Mesenchymal stem cell (in vitro differentiated cells and primary cell): Measurements from ENCODE around the gene SH3RF1.
A peak's percentile ranks its signal among the peaks of the same experiment; 100 is the strongest.

Experiments
- DNase-seq: peaks from one replicate; pipeline ENCODE4 v3.0.0-alpha.2; 2013
- H2AFZ ChIP-seq: one replicate; pipeline ENCODE4 v1.6.1; 2013; ENCODE audit warnings: low read depth, mild to moderate bottlenecking, control low read depth, inconsistent platforms, low read length, moderate library complexity
- H2AK5ac ChIP-seq: 2 replicates; pipeline ENCODE4 v1.6.1; 2013; ENCODE audit warnings: low read length, moderate library complexity, mild to moderate bottlenecking, inconsistent platforms; ENCODE audit not compliant: severe bottlenecking
- H2BK120ac ChIP-seq: one replicate; pipeline ENCODE4 v1.6.1; 2013; ENCODE audit warnings: low read depth, mild to moderate bottlenecking, inconsistent platforms, low read length, moderate library complexity
- H2BK12ac ChIP-seq, 2 experiments: one replicate each; pipeline ENCODE4 v1.6.1; 2013; ENCODE audit warnings: inconsistent platforms in 2 of 2, low read length in 2 of 2, mild to moderate bottlenecking in 2 of 2, moderate library complexity in 2 of 2, control low read depth in 1 of 2
- H2BK15ac ChIP-seq: one replicate; pipeline ENCODE4 v1.6.1; 2013; ENCODE audit warnings: mild to moderate bottlenecking, low read depth, inconsistent platforms; ENCODE audit not compliant: poor library complexity, severe bottlenecking
- H2BK5ac ChIP-seq: 2 replicates; pipeline ENCODE4 v1.6.1; 2013; ENCODE audit warnings: low read depth, mild to moderate bottlenecking, low read length, control low read depth, inconsistent platforms; ENCODE audit not compliant: poor library complexity, severe bottlenecking
- H3K14ac ChIP-seq, 2 experiments: one replicate each; pipeline ENCODE4 v1.6.1; 2013; ENCODE audit warnings: inconsistent platforms in 2 of 2, low read length in 2 of 2, control low read depth in 1 of 2, mild to moderate bottlenecking in 1 of 2, moderate library complexity in 1 of 2
- H3K18ac ChIP-seq, 2 experiments: one replicate each; pipeline ENCODE4 v1.6.1; 2013; ENCODE audit warnings: inconsistent platforms in 2 of 2, low read length in 2 of 2, control low read depth in 1 of 2, low read depth in 1 of 2, mild to moderate bottlenecking in 1 of 2
- H3K23ac ChIP-seq, 2 experiments: one replicate each; pipeline ENCODE4 v1.6.1; 2013; ENCODE audit warnings: inconsistent platforms in 2 of 2, low read length in 2 of 2, mild to moderate bottlenecking in 2 of 2, moderate library complexity in 2 of 2, control low read depth in 1 of 2
- H3K27ac ChIP-seq: 2 replicates; pipeline ENCODE4 v1.5.1; 2013; ENCODE audit warnings: mild to moderate bottlenecking, moderate library complexity, low read length, control low read depth, inconsistent platforms; ENCODE audit not compliant: poor library complexity, severe bottlenecking
- H3K27me3 ChIP-seq, 2 experiments: 2 replicates each; pipeline versions ENCODE4 v1.6.1 to v1.7.0; 2013; ENCODE audit warnings: low read length in 2 of 2, mild to moderate bottlenecking in 2 of 2, moderate library complexity in 2 of 2, control low read depth in 1 of 2, inconsistent platforms in 1 of 2; ENCODE audit not compliant: control insufficient read depth in 1 of 2, insufficient read depth in 1 of 2
- H3K36me3 ChIP-seq, 2 experiments: 2 replicates each; pipeline versions ENCODE4 v1.6.1 to v1.7.0; 2013; ENCODE audit warnings: low read length in 2 of 2, control low read depth in 1 of 2, inconsistent platforms in 1 of 2, low read depth in 1 of 2, mild to moderate bottlenecking in 1 of 2; ENCODE audit not compliant: insufficient read depth in 2 of 2, control insufficient read depth in 1 of 2
- H3K4ac ChIP-seq, 2 experiments: one replicate each; pipeline ENCODE4 v1.6.1; 2013; ENCODE audit warnings: inconsistent platforms in 2 of 2, low read length in 2 of 2, mild to moderate bottlenecking in 2 of 2, moderate library complexity in 2 of 2, control low read depth in 1 of 2, low read depth in 1 of 2
- H3K4me1 ChIP-seq: 2 replicates; pipeline ENCODE4 v1.6.1; 2013; ENCODE audit warnings: low read depth, low read length, control low read depth; ENCODE audit not compliant: control insufficient read depth, insufficient read depth
- H3K4me2 ChIP-seq: 2 replicates; pipeline ENCODE4 v1.6.1; 2013; ENCODE audit warnings: low read length, mild to moderate bottlenecking, inconsistent platforms; ENCODE audit not compliant: poor library complexity, severe bottlenecking
- H3K4me3 ChIP-seq, 2 experiments: 2 replicates each; pipeline versions ENCODE4 v1.5.1 to v1.7.0; 2013; ENCODE audit warnings: low read length in 2 of 2, mild to moderate bottlenecking in 2 of 2, control low read depth in 1 of 2, low read depth in 1 of 2; ENCODE audit not compliant: insufficient read depth in 1 of 2
- H3K79me1 ChIP-seq: replicated peaks from 2 replicates; pipeline ENCODE4 v1.6.1; 2013; ENCODE audit warnings: mild to moderate bottlenecking, control low read depth, low read length, inconsistent platforms; ENCODE audit not compliant: poor library complexity, severe bottlenecking
- H3K9ac ChIP-seq: 2 replicates; pipeline ENCODE4 v1.7.0; 2013; ENCODE audit warnings: mild to moderate bottlenecking, low read length, moderate library complexity
- H3K9me3 ChIP-seq: 2 replicates; pipeline ENCODE4 v1.7.0; 2013; ENCODE audit warnings: mild to moderate bottlenecking, low read length; ENCODE audit not compliant: control insufficient read depth
- H4K8ac ChIP-seq: one replicate; pipeline ENCODE4 v1.6.1; 2013; ENCODE audit warnings: inconsistent platforms, mild to moderate bottlenecking, low read length, moderate library complexity
- H4K91ac ChIP-seq: one replicate; pipeline ENCODE4 v1.6.1; 2013; ENCODE audit warnings: mild to moderate bottlenecking, low read length, inconsistent platforms
- WGBS: methylation state at CpG from one replicate; pipeline ENCODE4 v1.1.7; 2013; ENCODE audit warnings: mixed read lengths; 5-methylcytosine and 5-hydroxymethylcytosine counted together

SH3RF1 gene

DNA sequence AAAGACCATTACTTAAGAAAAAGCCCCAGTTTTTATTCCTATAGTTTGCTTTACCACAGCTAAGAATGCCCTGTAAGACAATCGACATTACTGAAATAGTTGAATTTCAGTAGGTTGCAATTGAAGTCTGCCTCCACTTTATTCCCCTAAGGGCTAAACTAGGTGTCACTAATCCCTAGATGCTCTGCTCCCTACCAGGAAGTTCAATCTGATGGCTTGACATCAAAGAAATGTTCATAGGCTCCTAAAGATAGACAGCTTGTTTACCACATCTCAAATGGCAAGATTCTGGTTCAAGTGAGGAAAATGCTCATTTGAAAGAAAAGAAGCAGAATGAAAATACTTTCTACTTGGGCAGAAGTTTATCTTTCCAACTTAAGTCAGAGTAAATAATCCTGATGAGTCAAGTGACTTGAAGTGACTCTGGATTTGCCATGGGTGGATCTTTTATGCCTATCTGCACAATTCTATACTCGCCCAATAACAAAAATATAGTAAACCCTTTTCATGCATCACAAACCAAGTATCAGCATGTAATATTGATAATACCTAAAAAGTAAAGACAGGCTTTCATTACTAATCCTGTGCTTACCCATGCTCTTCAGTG is 117.2 kb downstream of the SH3RF1 start:
- Histone ChIP-seq H2BK120ac (no peak overlapping the region), H3K18ac (no peak overlapping the region), H2BK5ac (no peak overlapping the region), H4K91ac (no peak overlapping the region), H3K4me2 (no peak overlapping the region), H3K9me3 (no peaks in the 10 kb centered on the region), H2AK5ac (no peak overlapping the region), H3K14ac (no peak overlapping the region), H3K79me1 (peaks cover 19% of the 10 kb centered on the region), H2BK12ac (no peak overlapping the region), H3K27ac (no peak overlapping the region), H3K23ac (no peak overlapping the region), H2BK15ac (no peak overlapping the region), H3K27me3 (no peaks in the 10 kb centered on the region), H3K4me3 (no peak overlapping the region), H3K9ac (no peak overlapping the region), H3K36me3 (peaks cover 3 to 69% of the 10 kb centered on the region in 2 experiments), H3K4ac (no peak overlapping the region), H4K8ac (no peak overlapping the region), H3K4me1 (no peaks in the 10 kb centered on the region), H2AFZ (no peak overlapping the region)
- WGBS: 63% methylated on average over 2 of the region's 2 CpGs
- DNase-seq: peak; percentile 60

DNA sequence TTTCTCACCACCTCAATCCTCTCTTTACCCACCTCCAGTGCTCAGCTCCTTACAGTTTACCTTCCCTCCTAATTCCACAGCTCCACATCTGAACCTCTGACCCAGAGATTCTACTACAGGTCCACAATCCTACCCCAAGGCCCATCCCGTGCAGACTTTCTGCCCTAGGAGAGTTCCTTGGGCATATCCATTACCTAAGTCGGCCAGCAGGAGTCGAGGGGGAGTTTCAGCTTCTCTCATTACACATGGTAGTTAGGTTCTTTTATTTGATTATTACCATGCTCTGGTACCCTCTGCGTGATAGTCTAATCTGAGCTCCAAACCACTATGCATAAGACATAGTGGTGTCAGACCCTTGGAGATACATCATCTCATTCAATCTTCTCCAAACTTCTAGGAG is 117.9 kb downstream of the SH3RF1 start:
- H3K14ac ChIP-seq: no peak overlapping the region
- no peak overlapping the region for H4K8ac ChIP-seq
- H3K18ac ChIP-seq: peak overlapping the region in 1 of 2 experiments; percentile 80
- H2BK12ac ChIP-seq: peak overlapping the region in 1 of 2 experiments; percentile 88
- H4K91ac ChIP-seq: no peak overlapping the region
- no peak overlapping the region for H3K4me2 ChIP-seq
- H3K9me3 ChIP-seq: no peaks in the 10 kb centered on the region
- DNase-seq: no peak
- H3K4me1 ChIP-seq: peaks cover 2% of the 10 kb centered on the region
- peak overlapping the region; percentile 44 for H2BK15ac ChIP-seq
- H3K79me1 ChIP-seq: peaks cover 19% of the 10 kb centered on the region
- no peak overlapping the region for H2BK5ac ChIP-seq
- H3K4me3 ChIP-seq: no peak overlapping the region
- H3K4ac ChIP-seq: peak overlapping the region in 1 of 2 experiments; percentile 75
- no peak overlapping the region for H3K23ac ChIP-seq
- no peak overlapping the region for H3K27ac ChIP-seq
- peaks cover 3 to 75% of the 10 kb centered on the region in 2 experiments for H3K36me3 ChIP-seq
- H2AFZ ChIP-seq: no peak overlapping the region
- no peaks in the 10 kb centered on the region for H3K27me3 ChIP-seq
- H3K9ac ChIP-seq: no peak overlapping the region
- 97% methylated on average over 4 of the region's 4 CpGs for WGBS
- no peak overlapping the region for H2BK120ac ChIP-seq
- no peak overlapping the region for H2AK5ac ChIP-seq

DNA sequence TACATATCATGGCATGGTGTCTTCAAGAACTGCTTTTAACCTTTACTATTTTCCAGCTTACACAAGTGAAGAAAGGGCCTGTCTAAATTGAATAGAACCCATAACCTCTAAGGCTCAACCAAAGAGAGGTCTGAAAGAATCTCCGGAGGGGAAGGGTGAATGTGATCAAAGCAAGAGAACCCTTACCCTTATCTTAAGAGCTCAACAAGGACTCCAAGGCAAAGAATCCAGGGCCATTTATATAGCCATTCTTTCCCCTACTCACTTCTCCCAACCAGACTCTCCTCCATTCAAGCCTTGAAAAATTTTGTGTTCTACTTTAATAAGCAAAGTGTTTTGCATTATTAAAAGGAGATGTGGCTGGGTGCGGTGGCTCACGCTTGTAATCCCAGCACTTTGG is 118.7 kb downstream of the SH3RF1 start:
- Histone ChIP-seq H2BK15ac (no peak overlapping the region), H2AK5ac (no peak overlapping the region), H3K4me1 (peaks cover 2% of the 10 kb centered on the region), H3K14ac (no peak overlapping the region), H3K9ac (no peak overlapping the region), H3K27me3 (no peaks in the 10 kb centered on the region), H3K4ac (no peak overlapping the region), H3K79me1 (peaks cover 19% of the 10 kb centered on the region), H2BK120ac (no peak overlapping the region), H2BK12ac (no peak overlapping the region), H3K27ac (no peak overlapping the region), H3K36me3 (peaks cover 3 to 81% of the 10 kb centered on the region in 2 experiments), H3K9me3 (no peaks in the 10 kb centered on the region), H3K18ac (no peak overlapping the region), H2BK5ac (no peak overlapping the region), H3K4me2 (no peak overlapping the region), H3K23ac (no peak overlapping the region), H3K4me3 (no peak overlapping the region), H4K91ac (no peak overlapping the region), H2AFZ (no peak overlapping the region), H4K8ac (no peak overlapping the region)
- 100% methylated on average over 3 of the region's 3 CpGs for WGBS
- no peak for DNase-seq

DNA sequence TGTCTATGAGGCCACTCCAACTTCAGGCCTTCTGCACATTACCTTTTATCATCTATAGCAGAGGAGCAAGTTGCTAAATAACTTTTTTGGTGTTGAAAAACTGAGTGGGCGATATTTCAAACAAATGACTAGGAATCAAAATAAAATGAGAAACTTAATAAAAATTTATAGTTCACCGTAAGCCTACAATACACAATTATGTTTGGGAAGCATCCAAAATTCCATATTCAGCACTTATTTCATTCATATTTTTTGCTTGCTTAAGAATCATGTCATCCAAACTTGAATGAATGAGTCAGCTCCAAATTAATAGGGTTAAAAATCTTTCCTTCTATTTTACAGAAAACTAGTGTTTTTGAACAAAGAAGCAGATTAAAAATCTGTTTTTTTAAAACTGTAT is 119.1 kb downstream of the SH3RF1 start:
- Histone ChIP-seq H4K8ac (no peak overlapping the region), H4K91ac (no peak overlapping the region), H2BK15ac (no peak overlapping the region), H3K23ac (no peak overlapping the region), H3K9me3 (no peaks in the 10 kb centered on the region), H3K18ac (no peak overlapping the region), H3K4me3 (no peak overlapping the region), H3K14ac (no peak overlapping the region), H3K4me1 (peaks cover 2% of the 10 kb centered on the region), H3K9ac (no peak overlapping the region), H3K79me1 (peaks cover 19% of the 10 kb centered on the region), H2BK12ac (no peak overlapping the region), H3K27me3 (no peaks in the 10 kb centered on the region), H3K4ac (no peak overlapping the region), H2AFZ (no peak overlapping the region), H3K4me2 (no peak overlapping the region), H2BK120ac (no peak overlapping the region), H2AK5ac (no peak overlapping the region), H3K27ac (no peak overlapping the region), H2BK5ac (no peak overlapping the region), H3K36me3 (peaks cover 3 to 80% of the 10 kb centered on the region in 2 experiments)
- DNase-seq: no peak
- no CpG with 5 or more reads among the region's 2 CpGs for WGBS
